Pancreas (tissue), 10 donors: ENCODE measurements around the gene FOCAD. TPM values are rescaled to one million over a fixed set of nuclear protein-coding genes. Genes with fewer than 3 reads are reported as not detected.
A peak's percentile ranks its signal among the peaks of the same experiment; 100 is the strongest.

ENCODE experiments used
- ATAC-seq, 4 donors: fragments of 200-7000 bp; cut with Tn5 transposase; one replicate each; pipeline versions ENCODE4 v1.8.0 to v1.9.1; 2020; ENCODE audit warnings: mild to moderate bottlenecking in 4 of 4, moderate library complexity in 4 of 4
- DNase-seq, 6 donors: peaks; one replicate each; pipeline ENCODE4 v3.0.0-alpha.2; 2020
- FAIRE-seq: peaks from 2 replicates; lab custom pipeline; 2012; peaks lifted over from hg19 to GRCh38; lab: Jason Lieb, UNC
- H3K27ac ChIP-seq, 4 donors: fragments of 200-600 bp; sonication (generic); 1 replicate in 3 of 4; 2 replicates in 1 of 4; pipeline versions ENCODE4 v1.5.0 to v1.8.0; 2020
- H3K27me3 ChIP-seq, 4 donors: fragments of 200-600 bp; one replicate each; pipeline ENCODE4 v1.8.0; 2021
- H3K36me3 ChIP-seq, 3 donors: fragments of 200-600 bp; sonication (generic) in 1 of 3; one replicate each; pipeline versions ENCODE4 v1.5.0 to v1.8.0; 2020 to 2021
- H3K4me1 ChIP-seq, 3 donors: fragments of 200-600 bp; one replicate each; pipeline ENCODE4 v1.8.0; 2021
- H3K4me3 ChIP-seq, 4 donors: fragments of 200-600 bp; sonication (generic) in 2 of 4; one replicate each; pipeline versions ENCODE4 v1.5.0 to v1.8.0; 2020 to 2021
- H3K9me3 ChIP-seq, 4 donors: fragments of 200-600 bp; one replicate each; pipeline ENCODE4 v1.8.0; 2021
- WGBS, 2 donors: extraction: QIAGEN DNeasy Blood & Tissue Kit; methylation state at CpG; one replicate each; pipeline ENCODE4 v1.1.7; 2013; 5-methylcytosine and 5-hydroxymethylcytosine counted together
- intact Hi-C, 3 donors: fragments of 100-400 bp; cut with DNase I; formaldehyde crosslinking; loops; one replicate each; pipeline versions ENCODE4 v1.11.1 to v1.14.2; 2022
- polyA plus RNA-seq, 2 donors: library from polyadenylated mRNA; stranded (reverse); fragments of 200-250 nt; gene quantifications; one replicate each; pipeline ENCODE4 v1.2.3, GENCODE V29; 2013
- total RNA-seq, 6 donors: library from RNA; stranded (reverse); fragmentation: NEBNext Ultra II Directional in 4 of 6; extraction: Animal tissue kit (Norgen Biotek cat#: 25700) in 4 of 6; gene quantifications; one replicate each; pipeline versions ENCODE4 v1.2.1 to v1.2.4, GENCODE V29; 2021 to 2023
- TF ChIP-seq, protein P1 (sequence below), 4 donors: fragments of 200-600 bp; sonication (generic) in 3 of 4; IDR thresholded peaks; one replicate each; pipeline versions ENCODE4 v1.5.0 to v1.8.0; 2021; ENCODE audit warnings: antibody characterized with exemption in 4 of 4
- donor health status: healthy with polysubstance abuse.
- donor health status: DM: no; HTN: no; CAD: no; lungs with moderate emphysema.
- donor health status: DM: no; HTN: no; CAD: no.
- donor health status: control.
- donor health status: control.
- donor health status: Bipolar disorder and iron deficiency.
- donor health status: DM: yes; HTN: yes; CAD: no.
- donor health status: DM: no; HTN: no; CAD: no.
- donor health status: DM: no; HTN: no; CAD: no.
- donor health status: DM: yes; HTN: yes; CAD: no.

FOCAD gene
- total and polyA plus RNA-seq, 8 donors = 5.4 to 27.7 (median 16.8) TPM

- ATAC-seq (peak in 1 of 4 donors; percentile 58), DNase-seq (peak in 5 of 6 donors; percentile 31 to 82 (median 63)), FAIRE-seq (no peak)
- no peaks in the 10 kb centered on the region for H3K27me3 ChIP-seq
- intact Hi-C loops = no loop called here
- H3K9me3 ChIP-seq = no peaks in the 10 kb centered on the region
- H3K36me3 ChIP-seq = no peaks in the 10 kb centered on the region
- no peak overlapping the region for H3K27ac ChIP-seq
- TF ChIP-seq, protein P1, sequence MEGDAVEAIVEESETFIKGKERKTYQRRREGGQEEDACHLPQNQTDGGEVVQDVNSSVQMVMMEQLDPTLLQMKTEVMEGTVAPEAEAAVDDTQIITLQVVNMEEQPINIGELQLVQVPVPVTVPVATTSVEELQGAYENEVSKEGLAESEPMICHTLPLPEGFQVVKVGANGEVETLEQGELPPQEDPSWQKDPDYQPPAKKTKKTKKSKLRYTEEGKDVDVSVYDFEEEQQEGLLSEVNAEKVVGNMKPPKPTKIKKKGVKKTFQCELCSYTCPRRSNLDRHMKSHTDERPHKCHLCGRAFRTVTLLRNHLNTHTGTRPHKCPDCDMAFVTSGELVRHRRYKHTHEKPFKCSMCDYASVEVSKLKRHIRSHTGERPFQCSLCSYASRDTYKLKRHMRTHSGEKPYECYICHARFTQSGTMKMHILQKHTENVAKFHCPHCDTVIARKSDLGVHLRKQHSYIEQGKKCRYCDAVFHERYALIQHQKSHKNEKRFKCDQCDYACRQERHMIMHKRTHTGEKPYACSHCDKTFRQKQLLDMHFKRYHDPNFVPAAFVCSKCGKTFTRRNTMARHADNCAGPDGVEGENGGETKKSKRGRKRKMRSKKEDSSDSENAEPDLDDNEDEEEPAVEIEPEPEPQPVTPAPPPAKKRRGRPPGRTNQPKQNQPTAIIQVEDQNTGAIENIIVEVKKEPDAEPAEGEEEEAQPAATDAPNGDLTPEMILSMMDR (IDR thresholded peaks at IDR 0.05) = no peak
- 78 to 79% methylated on average over 7 of the region's 7 CpGs for WGBS, 2 donors
- H3K4me1 ChIP-seq = no peaks in the 10 kb centered on the region
- H3K4me3 ChIP-seq = no peak overlapping the region
Observed at GRCh38 chr9:20640331-20641187, 43.5 kb upstream of the FOCAD start.

DNA sequence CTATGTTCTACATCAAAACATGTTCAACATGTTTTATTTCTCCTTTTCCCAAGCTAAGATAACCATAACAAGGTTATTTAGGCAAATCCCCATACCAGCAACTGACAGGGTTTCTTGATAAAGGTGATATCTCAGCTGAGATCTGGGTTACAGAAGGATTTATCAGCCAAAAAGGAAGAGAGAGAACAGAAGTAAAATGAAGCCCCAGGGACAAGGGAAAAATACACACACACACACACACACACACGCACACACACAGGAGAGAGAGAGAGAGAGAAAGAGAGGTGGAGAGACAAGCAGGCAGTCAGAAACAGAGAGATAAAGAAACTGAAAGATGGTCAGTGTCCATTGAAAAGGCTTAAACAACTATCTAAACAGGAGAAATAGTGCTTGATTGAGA, 42.0 kb upstream of the FOCAD start:
- no peaks in the 10 kb centered on the region for H3K4me1 ChIP-seq
- no peak for ATAC-seq
- no peak for DNase-seq
- 76 to 81% methylated on average over 1 of the region's 1 CpG for WGBS, 2 donors
- no peaks in the 10 kb centered on the region for H3K27me3 ChIP-seq
- H3K27ac ChIP-seq = no peak overlapping the region
- intact Hi-C loops = no loop called here
- H3K4me3 ChIP-seq = no peak overlapping the region
- TF ChIP-seq, protein P1 (IDR thresholded peaks at IDR 0.05) = no peak
- H3K9me3 ChIP-seq = no peaks in the 10 kb centered on the region
- no peaks in the 10 kb centered on the region for H3K36me3 ChIP-seq
- FAIRE-seq = no peak

- FAIRE-seq = no peak
- WGBS, 2 donors = 80 to 86% methylated on average over 3 of the region's 3 CpGs
- intact Hi-C loops = no loop called here
Observed at GRCh38 chr9:20643660-20644059, 40.4 kb upstream of the FOCAD start.

GRCh38 chr9:20646656-20647055, 37.4 kb upstream of the FOCAD start:
- no peak for FAIRE-seq
- DNase-seq = no peak
- TF ChIP-seq, protein P1 (IDR thresholded peaks at IDR 0.05) = no peak
- ATAC-seq = no peak
- H3K27ac ChIP-seq = no peak overlapping the region
- H3K36me3 ChIP-seq = no peaks in the 10 kb centered on the region
- H3K9me3 ChIP-seq = no peaks in the 10 kb centered on the region
- no peaks in the 10 kb centered on the region for H3K4me1 ChIP-seq
- H3K4me3 ChIP-seq = no peak overlapping the region
- no peaks in the 10 kb centered on the region for H3K27me3 ChIP-seq
- 87 to 93% methylated on average over 4 of the region's 4 CpGs for WGBS, 2 donors
- intact Hi-C loops = no loop called here

More at GRCh38 chr9:20643660-20644059, 40.4 kb upstream of the FOCAD start:
- TF ChIP-seq, protein P1 (IDR thresholded peaks at IDR 0.05) = no peak
- H3K9me3 ChIP-seq = no peaks in the 10 kb centered on the region
- no peak for ATAC-seq
- H3K27ac ChIP-seq = no peak overlapping the region
- no peak for DNase-seq
- no peaks in the 10 kb centered on the region for H3K4me1 ChIP-seq
- no peak overlapping the region for H3K4me3 ChIP-seq
- no peaks in the 10 kb centered on the region for H3K27me3 ChIP-seq
- no peaks in the 10 kb centered on the region for H3K36me3 ChIP-seq

DNA sequence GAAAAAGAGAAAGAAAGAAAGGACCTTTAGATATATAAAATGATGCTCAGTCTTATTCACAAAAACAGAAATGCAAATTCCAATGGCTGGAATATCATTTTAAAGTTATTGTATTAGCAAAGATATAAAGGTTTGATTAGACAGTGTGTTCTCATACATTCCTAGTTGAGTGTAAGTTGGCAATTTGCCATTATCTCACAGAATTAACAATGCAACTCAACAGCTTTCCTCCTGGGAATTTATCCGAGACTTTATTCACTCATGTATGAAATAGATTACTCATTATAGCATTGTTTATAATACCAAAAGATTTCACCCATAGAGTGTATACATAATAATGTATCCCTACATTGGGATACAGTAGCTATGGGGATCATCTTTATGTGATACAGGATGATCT, 34.7 kb upstream of the FOCAD start:
- H3K4me3 ChIP-seq = no peak overlapping the region
- 30 to 59% methylated on average over 1 of the region's 1 CpG for WGBS, 2 donors
- no peaks in the 10 kb centered on the region for H3K4me1 ChIP-seq
- ATAC-seq (no peak), DNase-seq (no peak), FAIRE-seq (no peak)
- intact Hi-C loops = no loop called here
- H3K9me3 ChIP-seq = no peaks in the 10 kb centered on the region
- no peaks in the 10 kb centered on the region for H3K27me3 ChIP-seq
- no peak overlapping the region for H3K27ac ChIP-seq
- no peaks in the 10 kb centered on the region for H3K36me3 ChIP-seq
- TF ChIP-seq, protein P1 (IDR thresholded peaks at IDR 0.05) = no peak
